HG02870 (cell line): ENCODE data around the gene HRH4.

ENCODE experiments used
- ATAC-seq: cut with Tn5 transposase; IDR thresholded peaks from one replicate; pipeline ENCODE4 v1.9.1; 2021; ENCODE audit warnings: mild to moderate bottlenecking, moderate library complexity; ENCODE audit not compliant: unreplicated experiment

The HRH4 gene

GRCh38 chr18:24462838-24463775 is 2.7 kb downstream of the HRH4 start:
- no peak for ATAC-seq

GRCh38 chr18:24465486-24465885 is 5.0 kb downstream of the HRH4 start:
- no peak for ATAC-seq

DNA sequence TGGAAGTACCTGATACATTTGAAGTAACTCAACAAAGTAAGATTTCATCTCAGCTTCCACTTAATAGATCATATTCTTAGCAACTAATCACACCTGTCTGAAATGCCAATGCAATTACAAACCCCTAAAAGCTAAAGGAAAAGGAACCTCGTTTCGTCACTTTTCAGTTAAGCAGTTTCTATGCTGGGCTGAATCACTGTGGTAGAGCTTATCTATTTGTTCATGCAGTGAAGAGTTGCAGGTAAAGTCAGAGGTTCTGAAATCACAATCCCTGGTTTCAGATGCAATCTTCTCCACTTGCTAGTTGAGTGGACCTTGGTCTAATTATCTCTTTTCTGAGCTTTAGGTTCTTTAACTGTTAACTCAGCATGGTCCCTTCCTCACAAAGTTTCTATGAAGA is 6.3 kb downstream of the HRH4 start:
- no peak for ATAC-seq

GRCh38 chr18:24470022-24470618 is 9.7 kb downstream of the HRH4 start:
- ATAC-seq: no peak

DNA sequence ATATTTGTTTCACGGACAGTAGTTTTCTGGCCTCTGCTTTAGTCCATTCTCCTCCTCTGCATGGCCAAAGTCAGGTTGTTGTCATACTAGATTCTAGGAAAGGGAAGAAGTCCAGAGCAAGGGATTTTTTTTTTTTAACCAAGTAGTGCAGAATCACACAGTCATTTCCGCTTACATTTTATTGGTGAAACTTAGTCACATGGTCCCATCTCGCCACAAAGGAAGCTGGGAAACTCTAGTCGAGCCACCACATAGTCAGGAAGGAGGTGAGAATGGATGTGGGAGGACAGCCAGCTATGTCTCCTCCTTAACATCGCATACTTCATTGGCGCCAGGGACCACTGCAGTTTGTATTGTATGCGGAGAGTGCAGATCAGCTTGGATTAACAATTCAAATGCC is 10.4 kb downstream of the HRH4 start:
- ATAC-seq: no peak

- ATAC-seq: no peak
Observed at GRCh38 chr18:24472591-24472990, 12.2 kb downstream of the HRH4 start.

DNA sequence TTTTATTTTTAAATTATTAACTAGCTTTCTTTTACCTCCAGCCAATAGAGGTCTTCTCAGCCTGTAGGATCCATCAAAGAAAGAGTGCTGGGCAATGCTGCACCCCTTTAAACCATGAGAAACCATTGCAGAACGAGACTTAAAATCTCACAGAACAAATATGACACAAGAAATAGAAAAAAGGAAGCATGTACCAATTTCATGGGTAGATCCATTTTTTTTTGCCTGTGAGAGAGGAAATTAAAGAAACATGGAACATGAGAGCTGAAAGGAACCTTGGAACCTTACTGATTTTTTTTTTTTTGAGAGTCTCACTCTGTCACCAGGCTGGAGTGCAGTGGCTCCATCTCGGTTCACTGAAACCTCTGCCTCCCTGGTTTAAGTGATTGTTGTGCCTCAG is 14.0 kb downstream of the HRH4 start:
- ATAC-seq: no peak

DNA sequence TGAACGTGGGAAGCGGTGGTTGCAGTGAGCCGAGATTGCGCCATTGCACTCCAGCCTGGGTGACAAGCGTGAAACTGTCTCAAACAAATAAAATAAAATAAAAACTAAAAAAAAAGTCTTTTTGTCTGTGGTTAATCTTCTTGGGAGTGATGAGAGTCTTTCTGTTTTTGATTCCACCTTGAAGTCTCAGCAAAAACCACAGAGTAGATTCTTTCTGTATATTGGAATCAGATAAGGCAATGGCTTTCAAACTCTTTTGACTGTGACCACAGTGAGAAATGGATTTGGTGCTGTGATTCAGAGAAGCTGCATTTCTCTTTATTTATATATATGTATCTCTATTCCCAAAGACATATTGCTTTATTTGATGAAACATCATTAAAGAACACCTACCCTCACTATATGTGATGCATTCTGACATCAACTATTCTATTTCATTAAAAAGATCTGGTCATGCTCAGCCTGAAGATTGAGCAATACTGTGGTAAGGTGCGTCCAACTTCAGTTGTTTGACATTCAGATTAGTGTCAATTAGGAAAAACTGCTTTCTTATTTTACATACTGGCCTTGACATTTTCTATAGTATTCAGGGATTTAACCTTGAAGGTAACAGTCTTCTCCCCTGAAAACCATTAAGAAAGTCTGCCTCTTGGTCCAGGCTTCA is 15.6 kb downstream of the HRH4 start:
- ATAC-seq: no peak

DNA sequence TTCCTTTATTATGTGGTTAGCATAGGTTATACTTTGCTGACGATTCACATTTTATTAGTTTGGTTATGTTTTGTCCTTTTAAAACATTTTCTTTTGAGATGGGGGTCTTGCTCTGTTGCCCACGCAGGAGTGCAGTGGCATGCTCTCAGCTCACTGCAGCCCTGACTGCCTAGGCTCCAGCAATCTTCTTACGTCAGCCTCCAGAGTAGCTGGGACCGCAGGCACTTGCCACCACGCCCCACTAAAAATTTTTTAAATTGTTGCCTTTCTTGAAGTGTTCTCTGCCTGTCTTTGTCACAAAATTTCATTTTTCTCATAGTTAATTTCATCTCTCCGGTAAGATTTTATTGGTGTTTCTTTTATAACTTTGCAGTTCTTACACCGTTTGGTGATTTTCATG is 18.9 kb downstream of the HRH4 start:
- ATAC-seq: no peak

DNA sequence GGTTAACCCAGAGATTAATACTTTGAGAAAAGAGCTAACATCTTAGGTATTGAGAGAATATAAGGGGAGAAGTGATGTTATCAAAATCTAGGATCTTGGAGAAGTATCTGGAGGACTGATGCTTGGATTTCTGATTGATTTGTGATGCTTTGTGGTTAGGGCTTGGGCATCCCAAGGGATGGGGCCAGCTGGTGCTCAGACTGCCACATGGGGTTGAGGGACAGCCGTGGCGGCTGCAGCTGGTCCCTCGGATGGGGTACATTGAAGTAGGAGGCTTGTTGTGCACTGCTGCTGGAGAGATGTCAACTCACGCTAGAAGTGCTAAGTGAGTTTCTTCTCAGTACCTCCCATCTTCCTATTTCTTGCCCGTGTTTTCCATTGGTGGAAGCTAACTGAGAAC is 22.4 kb downstream of the HRH4 start:
- ATAC-seq: no peak

DNA sequence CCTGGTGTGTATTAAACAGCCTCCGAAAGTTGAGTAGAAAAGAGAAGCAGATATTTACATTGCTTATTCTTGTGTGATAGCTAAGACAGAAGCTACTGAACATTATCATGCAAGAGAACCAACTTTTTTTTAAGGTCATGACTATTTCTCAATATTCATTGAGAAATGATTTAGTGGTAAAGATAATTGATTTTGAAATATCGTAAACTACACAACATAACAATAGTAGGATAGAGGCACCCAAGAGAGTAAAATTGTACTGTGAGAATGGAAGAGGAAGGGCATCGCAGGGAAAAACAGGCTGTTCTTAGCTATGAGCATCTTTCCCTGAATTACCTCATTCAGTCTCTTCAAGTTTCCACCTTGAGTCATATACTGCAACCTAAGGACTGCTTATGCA is 25.2 kb downstream of the HRH4 start:
- ATAC-seq: no peak

GRCh38 chr18:24486684-24487083 is 26.2 kb downstream of the HRH4 start:
- ATAC-seq: no peak

DNA sequence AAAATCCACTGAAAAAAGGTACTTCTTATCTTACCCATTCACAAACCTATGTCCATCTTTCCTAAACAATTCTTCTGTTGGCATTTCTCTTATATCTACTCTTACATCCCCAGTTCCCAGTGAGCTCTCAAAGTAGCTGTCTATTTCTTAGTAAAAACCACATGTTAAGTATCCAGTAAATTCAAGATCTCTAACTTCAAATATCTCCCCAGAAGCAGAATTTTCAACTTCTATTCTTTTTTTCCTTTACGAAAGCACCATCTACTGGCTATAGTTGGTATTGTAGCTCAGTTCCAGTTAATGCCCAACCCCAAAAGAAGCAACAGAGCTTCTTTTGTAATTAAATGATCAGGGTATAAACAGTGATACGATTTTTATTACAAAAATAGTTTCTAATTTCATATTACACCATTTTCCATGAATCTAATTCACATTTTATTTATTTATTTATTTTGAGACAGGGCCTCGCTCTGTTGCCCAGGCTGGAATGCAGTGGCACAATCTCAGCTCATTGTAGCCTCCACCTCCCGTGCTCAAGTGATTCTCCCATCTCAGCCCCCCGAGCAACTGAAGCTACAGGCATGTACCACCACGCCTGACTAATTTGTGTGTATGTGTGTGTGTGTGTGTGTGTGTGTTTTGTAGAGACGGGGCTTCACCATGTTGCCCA is 28.5 kb downstream of the HRH4 start:
- no peak for ATAC-seq

DNA sequence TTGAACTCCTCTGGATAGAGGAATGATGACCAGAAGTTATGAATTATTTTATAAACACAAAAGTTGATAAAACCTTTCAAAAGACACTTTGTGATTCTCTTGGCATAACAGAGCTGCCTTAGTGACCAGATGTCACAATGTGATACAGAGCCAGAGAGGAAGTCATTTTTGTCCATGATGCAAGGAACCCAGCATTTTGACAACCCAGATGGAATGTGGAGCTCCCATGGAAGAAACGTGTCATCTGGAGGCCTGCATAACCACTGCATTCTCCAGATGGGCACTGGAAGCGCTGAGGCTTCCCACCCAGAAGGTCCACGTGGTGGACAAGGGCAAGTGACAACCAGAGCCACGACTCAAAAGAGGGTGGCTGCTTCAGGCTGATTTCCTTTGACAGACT is 30.1 kb downstream of the HRH4 start:
- ATAC-seq: no peak

- ATAC-seq: peak; percentile 63
Observed at GRCh38 chr18:24491927-24492834, 31.7 kb downstream of the HRH4 start.

DNA sequence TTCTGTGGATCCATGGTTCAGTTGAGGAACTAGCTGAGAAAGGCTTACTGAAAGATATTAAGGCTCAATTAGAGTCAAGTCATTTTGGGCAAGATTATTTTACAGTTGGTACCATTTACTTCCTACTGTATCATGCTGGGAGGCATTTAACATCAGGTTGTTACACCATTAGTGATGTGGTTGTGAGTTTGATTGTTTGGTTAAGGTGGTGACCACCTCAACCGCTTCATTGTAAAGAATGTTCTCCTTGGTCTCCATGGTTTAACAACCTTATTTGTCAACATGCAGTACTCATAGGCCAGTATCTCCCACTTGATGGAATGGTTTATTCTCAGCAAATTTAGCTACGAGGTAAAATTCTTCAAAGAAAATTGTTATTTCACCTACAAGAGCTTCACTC is 34.1 kb downstream of the HRH4 start:
- no peak for ATAC-seq

DNA sequence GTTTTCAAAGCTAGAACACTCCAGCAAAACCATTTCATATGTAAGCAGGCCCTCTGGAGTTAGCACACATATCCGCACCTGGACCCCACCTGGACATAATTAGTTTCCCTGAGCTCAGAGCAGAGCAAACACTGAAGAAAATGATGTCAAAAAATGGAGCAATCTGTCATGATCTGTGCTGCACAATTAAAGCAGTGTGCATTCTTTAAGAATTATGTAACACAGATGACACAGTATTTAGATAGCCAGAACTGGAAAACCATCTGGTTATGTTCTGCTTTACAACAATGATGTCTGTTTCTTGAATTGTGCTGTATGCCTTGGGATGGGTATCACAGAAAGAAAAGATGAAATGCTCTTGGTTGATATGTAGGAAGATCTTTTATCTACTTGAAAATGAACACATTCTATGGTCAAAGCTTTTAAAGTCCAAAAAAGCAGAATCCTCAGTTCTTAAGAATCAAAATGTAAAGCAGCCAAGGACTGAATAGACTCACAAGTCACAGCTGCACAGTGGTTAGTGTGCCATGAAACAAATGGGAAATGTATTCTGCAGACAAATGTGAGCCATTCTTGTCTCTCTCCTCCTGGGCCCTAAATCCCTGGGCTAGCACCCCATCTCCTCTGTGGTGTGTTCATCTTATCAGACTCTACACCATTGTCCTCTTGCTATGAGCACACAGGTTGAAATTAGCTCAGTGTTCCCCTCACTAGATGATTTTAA is 36.8 kb downstream of the HRH4 start:
- ATAC-seq: no peak

GRCh38 chr18:24499814-24500213 is 39.4 kb downstream of the HRH4 start:
- ATAC-seq: no peak

DNA sequence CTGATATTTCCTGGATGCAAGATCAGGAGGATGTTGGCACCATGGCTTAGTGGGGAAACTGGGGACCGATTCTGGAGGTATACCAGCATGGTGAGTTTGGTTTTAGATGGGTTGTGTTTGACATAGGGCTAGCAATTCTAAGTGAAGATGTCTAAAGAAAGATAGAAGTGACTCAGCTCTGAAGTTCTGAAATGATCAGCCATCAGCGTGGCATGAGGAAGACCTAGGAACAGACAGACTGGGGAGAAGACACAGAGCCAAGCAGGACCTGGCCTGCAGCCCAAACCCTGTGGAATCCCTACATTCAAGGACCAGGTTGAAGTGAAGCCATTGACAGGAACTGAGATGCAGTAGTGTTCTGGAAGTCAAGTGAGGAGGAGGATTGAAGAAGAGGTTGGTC is 39.8 kb downstream of the HRH4 start:
- ATAC-seq: no peak

DNA sequence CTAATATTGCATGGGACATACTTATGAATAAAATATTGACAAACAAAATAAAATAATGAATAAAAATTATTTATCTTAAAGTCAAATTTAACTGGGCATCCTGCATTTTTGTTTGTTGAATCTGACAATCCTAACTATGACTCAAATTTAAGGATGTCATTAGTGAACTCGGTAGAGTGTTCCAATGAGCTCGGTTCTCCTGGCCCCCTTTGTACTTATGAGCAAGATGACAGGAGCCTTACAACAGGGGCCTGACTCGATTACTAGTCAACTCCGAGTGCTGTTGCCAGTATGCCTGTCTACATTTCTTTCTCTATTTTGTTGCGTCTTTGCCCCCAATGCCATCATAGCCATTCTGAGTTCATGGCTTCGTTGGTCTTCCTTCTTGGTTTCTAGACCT is 40.3 kb downstream of the HRH4 start:
- ATAC-seq: no peak
